HEK293 (cell line): ENCODE data around the gene EIF4B.

Source experiments
- EGR2 ChIP-seq: fragments of 450-650 bp; formaldehyde crosslinking; IDR thresholded peaks from 2 replicates; pipeline ENCODE4 v1.5.1; 2016; ENCODE audit warnings: low read depth, missing biosample characterization, missing genetic modification characterization
- HOXA7 ChIP-seq: sonication (generic); formaldehyde crosslinking; IDR thresholded peaks from 2 replicates; pipeline ENCODE4 v1.8.1; 2022; ENCODE audit warnings: missing genetic modification reagents, borderline replicate concordance
- ZBTB48 ChIP-seq: fragments of 450-650 bp; formaldehyde crosslinking; IDR thresholded peaks from 2 replicates; pipeline ENCODE4 v1.5.1; 2016; ENCODE audit warnings: missing biosample characterization, missing genetic modification characterization
- ZEB2 ChIP-seq: fragments of 450-650 bp; formaldehyde crosslinking; IDR thresholded peaks from 2 replicates; pipeline ENCODE4 v1.5.1; 2016; ENCODE audit warnings: missing biosample characterization, missing genetic modification characterization
- ZFP69B ChIP-seq: fragments of 450-650 bp; formaldehyde crosslinking; IDR thresholded peaks from 2 replicates; pipeline ENCODE4 v1.5.1; 2016; ENCODE audit warnings: missing biosample characterization, missing genetic modification characterization
- ZNF146 ChIP-seq: fragments of 450-650 bp; formaldehyde crosslinking; IDR thresholded peaks from 2 replicates; pipeline ENCODE4 v1.5.1; 2016; ENCODE audit warnings: missing biosample characterization, missing genetic modification characterization
- ZNF155 ChIP-seq: fragments of 450-650 bp; formaldehyde crosslinking; IDR thresholded peaks from 2 replicates; pipeline ENCODE4 v1.5.1; 2016; ENCODE audit warnings: missing biosample characterization, missing genetic modification characterization
- ZNF335 ChIP-seq: fragments of 450-650 bp; formaldehyde crosslinking; conservative IDR thresholded peaks from 2 replicates; pipeline ENCODE4 v1.5.1; 2016; ENCODE audit warnings: missing biosample characterization, missing genetic modification characterization
- ZNF843 ChIP-seq: fragments of 450-650 bp; formaldehyde crosslinking; IDR thresholded peaks from 2 replicates; pipeline ENCODE4 v1.5.1; 2016; ENCODE audit warnings: missing biosample characterization, missing genetic modification characterization
- TF ChIP-seq, protein P1 (sequence below): fragments of 450-650 bp; formaldehyde crosslinking; IDR thresholded peaks from 2 replicates; pipeline ENCODE4 v1.5.1; 2017; ENCODE audit warnings: missing biosample characterization, mild to moderate bottlenecking, missing genetic modification characterization, moderate library complexity
- TF ChIP-seq, protein P2 (sequence below): fragments of 450-650 bp; formaldehyde crosslinking; IDR thresholded peaks from 2 replicates; pipeline ENCODE4 v1.5.1; 2016; ENCODE audit warnings: missing biosample characterization, missing genetic modification characterization
- TF ChIP-seq, protein P3 (sequence below): fragments of 450-650 bp; formaldehyde crosslinking; IDR thresholded peaks from 2 replicates; pipeline ENCODE4 v1.5.1; 2016; ENCODE audit warnings: missing biosample characterization, missing genetic modification characterization
- TF ChIP-seq, protein P4 (sequence below): fragments of 450-650 bp; formaldehyde crosslinking; IDR thresholded peaks from 2 replicates; pipeline ENCODE4 v1.5.1; 2016; ENCODE audit warnings: missing biosample characterization, missing genetic modification characterization
- TF ChIP-seq, protein P5 (sequence below): fragments of 450-650 bp; formaldehyde crosslinking; IDR thresholded peaks from 2 replicates; pipeline ENCODE4 v1.5.1; 2016; ENCODE audit warnings: missing biosample characterization, missing genetic modification characterization
- TF ChIP-seq, protein P6 (sequence below): fragments of 450-650 bp; formaldehyde crosslinking; IDR thresholded peaks from 2 replicates; pipeline ENCODE4 v1.5.1; 2016; ENCODE audit warnings: missing biosample characterization, missing genetic modification characterization
- TF ChIP-seq, protein P7 (sequence below): fragments of 450-650 bp; formaldehyde crosslinking; conservative IDR thresholded peaks from 2 replicates; pipeline ENCODE4 v1.5.1; 2016; ENCODE audit warnings: low read depth, missing biosample characterization, missing genetic modification characterization

The EIF4B gene

DNA sequence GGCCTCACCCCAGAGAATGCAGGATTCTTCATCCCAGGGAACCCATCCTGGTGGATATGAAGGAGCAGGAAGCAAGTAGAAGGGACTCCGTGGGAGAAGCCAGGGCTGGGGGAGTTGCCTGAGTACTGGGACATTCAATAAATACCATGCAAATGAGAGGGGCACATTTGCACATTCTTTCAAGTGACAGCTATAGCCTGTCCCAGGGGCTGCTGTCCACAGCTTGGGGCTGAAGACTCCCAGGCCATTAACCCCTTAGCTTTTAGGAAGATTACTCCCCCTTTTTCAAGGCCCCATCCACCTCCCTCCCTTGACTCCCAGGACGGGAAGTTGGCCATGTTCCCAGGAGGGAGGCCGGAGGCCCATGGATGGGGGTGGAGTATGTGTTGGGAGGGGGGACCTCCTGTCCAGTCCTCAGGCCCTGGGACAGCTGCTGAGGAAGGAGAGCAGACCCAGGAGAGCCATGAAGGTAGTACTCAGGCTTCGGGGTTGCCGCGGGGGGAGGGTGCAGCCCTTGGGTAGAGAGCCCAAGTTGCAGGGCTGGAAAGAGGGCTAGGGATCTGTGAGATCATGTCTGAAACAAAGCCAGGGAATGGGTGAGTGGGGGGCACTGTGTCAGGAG, 42.6 kb downstream of the EIF4B start (continued):
- TF ChIP-seq, protein P1, sequence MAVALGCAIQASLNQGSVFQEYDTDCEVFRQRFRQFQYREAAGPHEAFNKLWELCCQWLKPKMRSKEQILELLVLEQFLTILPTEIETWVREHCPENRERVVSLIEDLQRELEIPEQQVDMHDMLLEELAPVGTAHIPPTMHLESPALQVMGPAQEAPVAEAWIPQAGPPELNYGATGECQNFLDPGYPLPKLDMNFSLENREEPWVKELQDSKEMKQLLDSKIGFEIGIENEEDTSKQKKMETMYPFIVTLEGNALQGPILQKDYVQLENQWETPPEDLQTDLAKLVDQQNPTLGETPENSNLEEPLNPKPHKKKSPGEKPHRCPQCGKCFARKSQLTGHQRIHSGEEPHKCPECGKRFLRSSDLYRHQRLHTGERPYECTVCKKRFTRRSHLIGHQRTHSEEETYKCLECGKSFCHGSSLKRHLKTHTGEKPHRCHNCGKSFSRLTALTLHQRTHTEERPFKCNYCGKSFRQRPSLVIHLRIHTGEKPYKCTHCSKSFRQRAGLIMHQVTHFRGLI (tag by site-specific recombination), result no peak
- TF ChIP-seq, protein P2, sequence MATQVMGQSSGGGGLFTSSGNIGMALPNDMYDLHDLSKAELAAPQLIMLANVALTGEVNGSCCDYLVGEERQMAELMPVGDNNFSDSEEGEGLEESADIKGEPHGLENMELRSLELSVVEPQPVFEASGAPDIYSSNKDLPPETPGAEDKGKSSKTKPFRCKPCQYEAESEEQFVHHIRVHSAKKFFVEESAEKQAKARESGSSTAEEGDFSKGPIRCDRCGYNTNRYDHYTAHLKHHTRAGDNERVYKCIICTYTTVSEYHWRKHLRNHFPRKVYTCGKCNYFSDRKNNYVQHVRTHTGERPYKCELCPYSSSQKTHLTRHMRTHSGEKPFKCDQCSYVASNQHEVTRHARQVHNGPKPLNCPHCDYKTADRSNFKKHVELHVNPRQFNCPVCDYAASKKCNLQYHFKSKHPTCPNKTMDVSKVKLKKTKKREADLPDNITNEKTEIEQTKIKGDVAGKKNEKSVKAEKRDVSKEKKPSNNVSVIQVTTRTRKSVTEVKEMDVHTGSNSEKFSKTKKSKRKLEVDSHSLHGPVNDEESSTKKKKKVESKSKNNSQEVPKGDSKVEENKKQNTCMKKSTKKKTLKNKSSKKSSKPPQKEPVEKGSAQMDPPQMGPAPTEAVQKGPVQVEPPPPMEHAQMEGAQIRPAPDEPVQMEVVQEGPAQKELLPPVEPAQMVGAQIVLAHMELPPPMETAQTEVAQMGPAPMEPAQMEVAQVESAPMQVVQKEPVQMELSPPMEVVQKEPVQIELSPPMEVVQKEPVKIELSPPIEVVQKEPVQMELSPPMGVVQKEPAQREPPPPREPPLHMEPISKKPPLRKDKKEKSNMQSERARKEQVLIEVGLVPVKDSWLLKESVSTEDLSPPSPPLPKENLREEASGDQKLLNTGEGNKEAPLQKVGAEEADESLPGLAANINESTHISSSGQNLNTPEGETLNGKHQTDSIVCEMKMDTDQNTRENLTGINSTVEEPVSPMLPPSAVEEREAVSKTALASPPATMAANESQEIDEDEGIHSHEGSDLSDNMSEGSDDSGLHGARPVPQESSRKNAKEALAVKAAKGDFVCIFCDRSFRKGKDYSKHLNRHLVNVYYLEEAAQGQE (tag by site-specific recombination), result peak; percentile 93
- TF ChIP-seq, protein P3, sequence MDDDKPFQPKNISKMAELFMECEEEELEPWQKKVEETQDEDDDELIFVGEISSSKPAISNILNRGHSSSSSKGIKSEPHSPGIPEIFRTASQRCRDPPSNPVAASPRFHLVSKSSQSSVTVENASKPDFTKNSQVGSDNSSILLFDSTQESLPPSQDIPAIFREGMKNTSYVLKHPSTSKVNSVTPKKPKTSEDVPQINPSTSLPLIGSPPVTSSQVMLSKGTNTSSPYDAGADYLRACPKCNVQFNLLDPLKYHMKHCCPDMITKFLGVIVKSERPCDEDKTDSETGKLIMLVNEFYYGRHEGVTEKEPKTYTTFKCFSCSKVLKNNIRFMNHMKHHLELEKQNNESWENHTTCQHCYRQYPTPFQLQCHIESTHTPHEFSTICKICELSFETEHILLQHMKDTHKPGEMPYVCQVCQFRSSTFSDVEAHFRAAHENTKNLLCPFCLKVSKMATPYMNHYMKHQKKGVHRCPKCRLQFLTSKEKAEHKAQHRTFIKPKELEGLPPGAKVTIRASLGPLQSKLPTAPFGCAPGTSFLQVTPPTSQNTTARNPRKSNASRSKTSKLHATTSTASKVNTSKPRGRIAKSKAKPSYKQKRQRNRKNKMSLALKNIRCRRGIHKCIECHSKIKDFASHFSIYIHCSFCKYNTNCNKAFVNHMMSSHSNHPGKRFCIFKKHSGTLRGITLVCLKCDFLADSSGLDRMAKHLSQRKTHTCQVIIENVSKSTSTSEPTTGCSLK (tag by site-specific recombination), result no peak
- TF ChIP-seq ZNF843 (no peak), ZNF146 (tag by site-specific recombination) (no peak), ZNF155 (tag by site-specific recombination) (no peak), ZFP69B (tag by site-specific recombination) (no peak), HOXA7 (no peak), ZEB2 (peak; percentile 12; the same call in 1 of the 2 replicates), ZBTB48 (tag by site-specific recombination) (no peak), ZNF335 (tag by site-specific recombination) (0 out of 2 replicates have a peak, but pooled peaks have one; percentile 19), EGR2 (tag by site-specific recombination) (no peak)
- TF ChIP-seq, protein P4, sequence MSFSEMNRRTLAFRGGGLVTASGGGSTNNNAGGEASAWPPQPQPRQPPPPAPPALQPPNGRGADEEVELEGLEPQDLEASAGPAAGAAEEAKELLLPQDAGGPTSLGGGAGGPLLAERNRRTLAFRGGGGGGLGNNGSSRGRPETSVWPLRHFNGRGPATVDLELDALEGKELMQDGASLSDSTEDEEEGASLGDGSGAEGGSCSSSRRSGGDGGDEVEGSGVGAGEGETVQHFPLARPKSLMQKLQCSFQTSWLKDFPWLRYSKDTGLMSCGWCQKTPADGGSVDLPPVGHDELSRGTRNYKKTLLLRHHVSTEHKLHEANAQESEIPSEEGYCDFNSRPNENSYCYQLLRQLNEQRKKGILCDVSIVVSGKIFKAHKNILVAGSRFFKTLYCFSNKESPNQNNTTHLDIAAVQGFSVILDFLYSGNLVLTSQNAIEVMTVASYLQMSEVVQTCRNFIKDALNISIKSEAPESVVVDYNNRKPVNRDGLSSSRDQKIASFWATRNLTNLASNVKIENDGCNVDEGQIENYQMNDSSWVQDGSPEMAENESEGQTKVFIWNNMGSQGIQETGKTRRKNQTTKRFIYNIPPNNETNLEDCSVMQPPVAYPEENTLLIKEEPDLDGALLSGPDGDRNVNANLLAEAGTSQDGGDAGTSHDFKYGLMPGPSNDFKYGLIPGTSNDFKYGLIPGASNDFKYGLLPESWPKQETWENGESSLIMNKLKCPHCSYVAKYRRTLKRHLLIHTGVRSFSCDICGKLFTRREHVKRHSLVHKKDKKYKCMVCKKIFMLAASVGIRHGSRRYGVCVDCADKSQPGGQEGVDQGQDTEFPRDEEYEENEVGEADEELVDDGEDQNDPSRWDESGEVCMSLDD (tag by site-specific recombination), result no peak
- TF ChIP-seq, protein P5, sequence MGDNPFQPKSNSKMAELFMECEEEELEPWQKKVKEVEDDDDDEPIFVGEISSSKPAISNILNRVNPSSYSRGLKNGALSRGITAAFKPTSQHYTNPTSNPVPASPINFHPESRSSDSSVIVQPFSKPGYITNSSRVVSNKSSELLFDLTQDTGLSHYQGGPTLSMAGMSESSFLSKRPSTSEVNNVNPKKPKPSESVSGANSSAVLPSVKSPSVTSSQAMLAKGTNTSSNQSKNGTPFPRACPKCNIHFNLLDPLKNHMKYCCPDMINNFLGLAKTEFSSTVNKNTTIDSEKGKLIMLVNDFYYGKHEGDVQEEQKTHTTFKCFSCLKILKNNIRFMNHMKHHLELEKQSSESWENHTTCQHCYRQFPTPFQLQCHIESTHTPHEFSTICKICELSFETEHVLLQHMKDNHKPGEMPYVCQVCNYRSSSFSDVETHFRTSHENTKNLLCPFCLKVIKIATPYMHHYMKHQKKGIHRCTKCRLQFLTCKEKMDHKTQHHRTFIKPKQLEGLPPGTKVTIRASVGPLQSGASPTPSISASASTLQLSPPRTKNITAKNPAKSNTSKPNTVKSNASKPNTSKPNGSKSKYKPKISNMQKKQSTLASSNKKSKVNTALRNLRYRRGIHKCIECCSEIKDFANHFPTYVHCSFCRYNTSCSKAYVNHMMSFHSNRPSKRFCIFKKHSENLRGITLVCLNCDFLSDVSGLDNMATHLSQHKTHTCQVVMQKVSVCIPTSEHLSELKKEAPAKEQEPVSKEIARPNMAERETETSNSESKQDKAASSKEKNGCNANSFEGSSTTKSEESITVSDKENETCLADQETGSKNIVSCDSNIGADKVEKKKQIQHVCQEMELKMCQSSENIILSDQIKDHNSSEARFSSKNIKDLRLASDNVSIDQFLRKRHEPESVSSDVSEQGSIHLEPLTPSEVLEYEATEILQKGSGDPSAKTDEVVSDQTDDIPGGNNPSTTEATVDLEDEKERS, result no peak
- TF ChIP-seq, protein P6, sequence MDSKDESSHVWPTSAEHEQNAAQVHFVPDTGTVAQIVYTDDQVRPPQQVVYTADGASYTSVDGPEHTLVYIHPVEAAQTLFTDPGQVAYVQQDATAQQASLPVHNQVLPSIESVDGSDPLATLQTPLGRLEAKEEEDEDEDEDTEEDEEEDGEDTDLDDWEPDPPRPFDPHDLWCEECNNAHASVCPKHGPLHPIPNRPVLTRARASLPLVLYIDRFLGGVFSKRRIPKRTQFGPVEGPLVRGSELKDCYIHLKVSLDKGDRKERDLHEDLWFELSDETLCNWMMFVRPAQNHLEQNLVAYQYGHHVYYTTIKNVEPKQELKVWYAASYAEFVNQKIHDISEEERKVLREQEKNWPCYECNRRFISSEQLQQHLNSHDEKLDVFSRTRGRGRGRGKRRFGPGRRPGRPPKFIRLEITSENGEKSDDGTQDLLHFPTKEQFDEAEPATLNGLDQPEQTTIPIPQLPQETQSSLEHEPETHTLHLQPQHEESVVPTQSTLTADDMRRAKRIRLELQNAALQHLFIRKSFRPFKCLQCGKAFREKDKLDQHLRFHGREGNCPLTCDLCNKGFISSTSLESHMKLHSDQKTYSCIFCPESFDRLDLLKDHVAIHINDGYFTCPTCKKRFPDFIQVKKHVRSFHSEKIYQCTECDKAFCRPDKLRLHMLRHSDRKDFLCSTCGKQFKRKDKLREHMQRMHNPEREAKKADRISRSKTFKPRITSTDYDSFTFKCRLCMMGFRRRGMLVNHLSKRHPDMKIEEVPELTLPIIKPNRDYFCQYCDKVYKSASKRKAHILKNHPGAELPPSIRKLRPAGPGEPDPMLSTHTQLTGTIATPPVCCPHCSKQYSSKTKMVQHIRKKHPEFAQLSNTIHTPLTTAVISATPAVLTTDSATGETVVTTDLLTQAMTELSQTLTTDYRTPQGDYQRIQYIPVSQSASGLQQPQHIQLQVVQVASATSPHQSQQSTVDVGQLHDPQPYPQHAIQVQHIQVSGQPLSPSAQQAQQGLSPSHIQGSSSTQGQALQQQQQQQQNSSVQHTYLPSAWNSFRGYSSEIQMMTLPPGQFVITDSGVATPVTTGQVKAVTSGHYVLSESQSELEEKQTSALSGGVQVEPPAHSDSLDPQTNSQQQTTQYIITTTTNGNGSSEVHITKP, result peak; percentile 94
- TF ChIP-seq, protein P7, sequence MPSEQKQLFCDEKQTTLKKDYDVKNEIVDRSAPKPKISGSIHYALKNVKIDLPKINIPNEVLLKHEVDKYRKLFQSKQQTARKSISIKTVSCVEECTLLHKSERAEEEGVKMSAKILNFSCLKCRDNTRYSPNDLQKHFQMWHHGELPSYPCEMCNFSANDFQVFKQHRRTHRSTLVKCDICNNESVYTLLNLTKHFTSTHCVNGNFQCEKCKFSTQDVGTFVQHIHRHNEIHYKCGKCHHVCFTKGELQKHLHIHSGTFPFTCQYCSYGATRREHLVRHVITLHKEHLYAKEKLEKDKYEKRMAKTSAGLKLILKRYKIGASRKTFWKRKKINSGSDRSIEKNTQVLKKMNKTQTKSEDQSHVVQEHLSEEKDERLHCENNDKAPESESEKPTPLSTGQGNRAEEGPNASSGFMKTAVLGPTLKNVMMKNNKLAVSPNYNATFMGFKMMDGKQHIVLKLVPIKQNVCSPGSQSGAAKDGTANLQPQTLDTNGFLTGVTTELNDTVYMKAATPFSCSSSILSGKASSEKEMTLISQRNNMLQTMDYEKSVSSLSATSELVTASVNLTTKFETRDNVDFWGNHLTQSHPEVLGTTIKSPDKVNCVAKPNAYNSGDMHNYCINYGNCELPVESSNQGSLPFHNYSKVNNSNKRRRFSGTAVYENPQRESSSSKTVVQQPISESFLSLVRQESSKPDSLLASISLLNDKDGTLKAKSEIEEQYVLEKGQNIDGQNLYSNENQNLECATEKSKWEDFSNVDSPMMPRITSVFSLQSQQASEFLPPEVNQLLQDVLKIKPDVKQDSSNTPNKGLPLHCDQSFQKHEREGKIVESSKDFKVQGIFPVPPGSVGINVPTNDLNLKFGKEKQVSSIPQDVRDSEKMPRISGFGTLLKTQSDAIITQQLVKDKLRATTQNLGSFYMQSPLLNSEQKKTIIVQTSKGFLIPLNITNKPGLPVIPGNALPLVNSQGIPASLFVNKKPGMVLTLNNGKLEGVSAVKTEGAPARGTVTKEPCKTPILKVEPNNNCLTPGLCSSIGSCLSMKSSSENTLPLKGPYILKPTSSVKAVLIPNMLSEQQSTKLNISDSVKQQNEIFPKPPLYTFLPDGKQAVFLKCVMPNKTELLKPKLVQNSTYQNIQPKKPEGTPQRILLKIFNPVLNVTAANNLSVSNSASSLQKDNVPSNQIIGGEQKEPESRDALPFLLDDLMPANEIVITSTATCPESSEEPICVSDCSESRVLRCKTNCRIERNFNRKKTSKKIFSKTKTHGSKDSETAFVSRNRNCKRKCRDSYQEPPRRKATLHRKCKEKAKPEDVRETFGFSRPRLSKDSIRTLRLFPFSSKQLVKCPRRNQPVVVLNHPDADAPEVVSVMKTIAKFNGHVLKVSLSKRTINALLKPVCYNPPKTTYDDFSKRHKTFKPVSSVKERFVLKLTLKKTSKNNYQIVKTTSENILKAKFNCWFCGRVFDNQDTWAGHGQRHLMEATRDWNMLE (tag by site-specific recombination), result no peak
